GM12878 (cell line): ENCODE results near the gene GOLGA6L2. TPM values are rescaled to one million over a fixed set of nuclear protein-coding genes. Genes with fewer than 3 reads are reported as not detected.

Source experiments
- ATAC-seq: fragments of 200-7000 bp; cut with Tn5 transposase; 3 replicates; pipeline ENCODE4 v1.9.1; 2020; ENCODE audit warnings: mild to moderate bottlenecking, moderate library complexity
- BruUV-seq: library from RNA; stranded (reverse); fragments of 400-500 nt; replicated peaks from 2 replicates; lab custom pipeline; 2021; lab: Mats Ljungman, UMichigan
- CTCF ChIA-PET: fragments of 300-600 bp; sonication (Branson Sonifier 250); formaldehyde crosslinking; extraction: SDS; loops from one replicate; lab custom pipeline; 2021; ENCODE audit warnings: inconsistent platforms; lab: Yijun Ruan, JAX
- POLR2A ChIA-PET: fragments of 350-600 bp; formaldehyde crosslinking; extraction: SDS; loops from one replicate; lab custom pipeline; 2021; ENCODE audit warnings: inconsistent platforms; lab: Charles Lee
- RAD21 ChIA-PET: fragments of 300-600 bp; sonication (Branson Sonifier 250); formaldehyde crosslinking; loops from one replicate; lab custom pipeline; 2023; ENCODE audit warnings: antibody characterized with exemption; ENCODE audit not compliant: unreplicated experiment; lab: Charles Lee
- SMC1A ChIA-PET: fragments of 300-600 bp; sonication (Branson Sonifier 250); formaldehyde crosslinking; loops from one replicate; lab custom pipeline; 2023; ENCODE audit not compliant: unreplicated experiment, uncharacterized antibody; lab: Charles Lee
- DNase-seq: peaks from one replicate; pipeline ENCODE4 v3.0.0-alpha.2; 2011; ENCODE audit warnings: low read depth, low spot score
- FAIRE-seq: peaks from 3 replicates; lab custom pipeline; 2011; peaks lifted over from hg19 to GRCh38; lab: Jason Lieb, UNC
- H2AFZ ChIP-seq: 2 replicates; pipeline ENCODE4 v1.6.0; 2011; ENCODE audit warnings: low read depth, low read length, control low read depth; ENCODE audit not compliant: control insufficient read depth
- H3K27ac ChIP-seq: 2 replicates; pipeline ENCODE4 v1.5.1; 2011; ENCODE audit warnings: control low read depth; ENCODE audit not compliant: control insufficient read depth, insufficient read depth
- H3K27me3 ChIP-seq, 2 experiments: replicated peaks in 1 of 2; 2 replicates each; pipeline versions ENCODE4 v1.6.0 to v1.6.1; 2011; ENCODE audit warnings: low read length in 1 of 2; ENCODE audit not compliant: control insufficient read depth in 2 of 2, insufficient read depth in 2 of 2
- H3K36me3 ChIP-seq, 2 experiments: 2 replicates each; pipeline ENCODE4 v1.5.1; 2011; ENCODE audit warnings: low read length in 1 of 2; ENCODE audit not compliant: control insufficient read depth in 2 of 2, insufficient read depth in 2 of 2
- H3K4me1 ChIP-seq: 2 replicates; pipeline ENCODE4 v1.6.1; 2011; ENCODE audit warnings: mild to moderate bottlenecking, low read length, moderate library complexity, mixed read lengths; ENCODE audit not compliant: control insufficient read depth, insufficient read depth
- H3K4me2 ChIP-seq: 2 replicates; pipeline ENCODE4 v1.6.0; 2011; ENCODE audit warnings: control low read depth; ENCODE audit not compliant: control insufficient read depth, insufficient read depth
- H3K4me3 ChIP-seq: fragments of 200-600 bp; sonication (generic); 2 replicates; pipeline ENCODE4 v1.5.1; 2016
- H3K79me2 ChIP-seq: 2 replicates; pipeline ENCODE4 v1.6.0; 2011; ENCODE audit warnings: low read length; ENCODE audit not compliant: control insufficient read depth, insufficient read depth
- H3K9ac ChIP-seq: 2 replicates; pipeline ENCODE4 v1.8.0; 2011; ENCODE audit warnings: low read length, control low read depth, mixed read lengths; ENCODE audit not compliant: control insufficient read depth, insufficient read depth
- H3K9me3 ChIP-seq: replicated peaks from 3 replicates; pipeline ENCODE4 v1.5.1; 2011; ENCODE audit warnings: mild to moderate bottlenecking, low read length; ENCODE audit not compliant: control insufficient read depth, insufficient read depth
- H4K20me1 ChIP-seq: 2 replicates; pipeline ENCODE4 v1.6.0; 2011; ENCODE audit not compliant: control insufficient read depth, insufficient read depth
- HDAC6 ChIP-seq: fragments of 200-600 bp; sonication (generic); IDR thresholded peaks from one replicate; pipeline ENCODE4 v1.8.0; 2017; ENCODE audit warnings: antibody characterized with exemption; ENCODE audit not compliant: unreplicated experiment
- PAX5 ChIP-seq: IDR thresholded peaks from 2 replicates; pipeline ENCODE4 v1.6.1; 2011; ENCODE audit warnings: low read depth, low read length, borderline replicate concordance
- POU2F2 ChIP-seq: IDR thresholded peaks from 3 replicates; pipeline ENCODE4 v1.6.1; 2011; ENCODE audit warnings: low read depth, mild to moderate bottlenecking, low read length, borderline replicate concordance
- RBBP5 ChIP-seq: fragments of 200-600 bp; sonication (generic); conservative IDR thresholded peaks from 2 replicates; pipeline ENCODE4 v1.6.1; 2016
- YBX1 ChIP-seq: fragments of 450-650 bp; IDR thresholded peaks from 2 replicates; pipeline ENCODE4 v1.6.1; 2016; ENCODE audit warnings: antibody characterized with exemption
- WGBS: methylation state at CpG from one replicate; pipeline ENCODE4 v1.1.6; 2016; ENCODE audit warnings: low lambda C conversion rate; ENCODE audit not compliant: insufficient replicate concordance, insufficient coverage; ENCODE audit errors: missing lambda C conversion rate; 5-methylcytosine and 5-hydroxymethylcytosine counted together
- in situ Hi-C: fragments of 300-500 bp; cut with MboI; formaldehyde crosslinking; loops from 9 replicates; pipeline ENCODE4 v1.14.3; 2018; ENCODE audit warnings: mixed read lengths
- intact Hi-C: fragments of 100-400 bp; cut with micrococcal nuclease; formaldehyde crosslinking; loops from one replicate; pipeline ENCODE4 v1.14.2; 2022; ENCODE audit not compliant: unreplicated experiment
- polyA plus RNA-seq, 11 experiments: library from polyadenylated mRNA; depleted of rRNA in 4 of 11; unstranded in 6 of 11; stranded (reverse) in 5 of 11; fragments of >200 nt; fragmentation: Nextera tagmentation in 4 of 11; fragmentation: Illumina TruSeq in 1 of 11; extraction: Ambion mirVana in 4 of 11; extraction: Trizol in 1 of 11; gene quantifications; 1 replicate in 1 of 11; 2 replicates in 10 of 11; pipeline versions ENCODE4 v1.2.1 to v1.2.3, GENCODE V29; 2011 to 2016; ENCODE audit warnings: inconsistent platforms in 2 of 11, missing spikeins in 2 of 11, low read depth in 1 of 11
- total RNA-seq, 4 experiments: library from RNA; depleted of rRNA in 3 of 4; stranded (reverse); fragments of >200 nt in 3 of 4; fragmentation: Illumina TruSeq in 1 of 4; extraction: Trizol in 1 of 4; gene quantifications; 2 replicates each; pipeline versions ENCODE4 v1.2.1 to v1.2.3, GENCODE V29; 2013 to 2021
- TF ChIP-seq, protein P1 (sequence below): fragments of 450-650 bp; IDR thresholded peaks from 2 replicates; pipeline ENCODE4 v1.6.1; 2016; ENCODE audit warnings: mild to moderate bottlenecking

Gene GOLGA6L2
- total and polyA plus RNA-seq, 10 of the 15 experiments (the other 5 are each of a cell fraction or from before 2014, with no cell fraction given) = not detected

DNA sequence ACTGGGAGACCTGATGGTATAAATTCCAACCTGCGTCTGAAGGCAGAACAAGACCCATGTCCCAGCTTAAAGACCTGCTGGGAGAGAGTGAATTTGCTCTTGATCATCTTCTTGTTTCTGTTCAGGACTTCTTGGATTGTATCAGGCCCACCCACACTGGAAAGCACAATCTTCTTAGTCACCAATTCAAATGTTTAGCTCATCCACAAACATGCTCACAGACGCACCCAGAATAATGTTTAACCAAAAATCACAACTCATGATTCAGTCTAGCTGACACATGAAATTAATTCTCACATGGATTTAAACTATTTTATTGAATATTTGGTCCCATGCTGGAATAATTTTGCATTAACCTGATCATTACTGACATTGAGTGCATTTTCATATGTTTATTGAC lies 37.8 kb upstream of the GOLGA6L2 start:
- WGBS = 47% methylated on average over 2 of the region's 2 CpGs
- no peaks in the 10 kb centered on the region for H4K20me1 ChIP-seq
- no TSS peak for BruUV-seq
- H3K36me3 ChIP-seq = no peaks in the 10 kb centered on the region
- ChIA-PET RAD21 (no interaction called here), CTCF (no interaction called here), SMC1A (interaction anchor here (1.0 kb wide), 1 partner anchor 14 kb away, joined by 3 read pairs; no protein-coding TSS in a partner anchor), POLR2A (no interaction called here)
- no peak for DNase-seq
- intact Hi-C loops (no loop called here), in situ Hi-C loops (no loop called here)
- H3K4me3 ChIP-seq = no peak overlapping the region
- no peak overlapping the region for H3K27ac ChIP-seq
- no peak overlapping the region for H3K9ac ChIP-seq
- TF ChIP-seq, protein P1, sequence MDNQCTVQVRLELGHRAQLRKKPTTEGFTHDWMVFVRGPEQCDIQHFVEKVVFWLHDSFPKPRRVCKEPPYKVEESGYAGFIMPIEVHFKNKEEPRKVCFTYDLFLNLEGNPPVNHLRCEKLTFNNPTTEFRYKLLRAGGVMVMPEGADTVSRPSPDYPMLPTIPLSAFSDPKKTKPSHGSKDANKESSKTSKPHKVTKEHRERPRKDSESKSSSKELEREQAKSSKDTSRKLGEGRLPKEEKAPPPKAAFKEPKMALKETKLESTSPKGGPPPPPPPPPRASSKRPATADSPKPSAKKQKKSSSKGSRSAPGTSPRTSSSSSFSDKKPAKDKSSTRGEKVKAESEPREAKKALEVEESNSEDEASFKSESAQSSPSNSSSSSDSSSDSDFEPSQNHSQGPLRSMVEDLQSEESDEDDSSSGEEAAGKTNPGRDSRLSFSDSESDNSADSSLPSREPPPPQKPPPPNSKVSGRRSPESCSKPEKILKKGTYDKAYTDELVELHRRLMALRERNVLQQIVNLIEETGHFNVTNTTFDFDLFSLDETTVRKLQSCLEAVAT = no peak
- TF ChIP-seq HDAC6 = no peak
- no peaks in the 10 kb centered on the region for H3K79me2 ChIP-seq
- ATAC-seq = no peak
- H3K4me1 ChIP-seq = no peaks in the 10 kb centered on the region
- H3K9me3 ChIP-seq = no peaks in the 10 kb centered on the region
- no peak overlapping the region for H3K4me2 ChIP-seq
- no peak for FAIRE-seq
- H3K27me3 ChIP-seq = no peaks in the 10 kb centered on the region
- no peak overlapping the region for H2AFZ ChIP-seq

DNA sequence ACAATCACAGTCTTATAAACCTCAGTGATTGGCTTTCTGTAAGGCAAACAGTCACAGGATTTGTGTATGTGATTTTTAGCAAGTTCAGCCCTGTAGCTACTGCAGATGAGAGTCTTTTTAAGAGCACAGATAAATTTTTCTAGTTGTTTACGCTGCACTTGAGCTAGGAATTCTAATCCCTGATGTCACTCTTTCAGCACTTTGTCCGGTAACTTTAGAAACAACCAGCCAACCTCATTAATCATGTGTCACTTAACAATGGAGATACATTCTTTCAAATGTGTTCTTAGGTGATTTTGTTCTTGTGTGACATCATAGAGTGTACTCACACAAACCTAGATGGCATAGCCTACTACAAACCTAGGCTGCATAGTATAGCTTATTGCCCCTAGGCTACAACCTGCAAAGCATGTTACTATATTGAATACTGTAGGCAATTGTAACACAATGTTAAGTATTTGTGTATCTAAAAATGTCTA lies 36.8 kb upstream of the GOLGA6L2 start:
- FAIRE-seq = no peak

More for the DNA sequence above, 36.8 kb upstream of the GOLGA6L2 start:
- Histone ChIP-seq H3K9me3 (no peaks in the 10 kb centered on the region), H3K4me3 (no peak overlapping the region), H4K20me1 (no peaks in the 10 kb centered on the region), H3K36me3 (no peaks in the 10 kb centered on the region), H3K27ac (no peak overlapping the region), H3K4me1 (no peaks in the 10 kb centered on the region), H3K27me3 (no peaks in the 10 kb centered on the region), H3K79me2 (no peaks in the 10 kb centered on the region), H3K4me2 (no peak overlapping the region), H2AFZ (no peak overlapping the region), H3K9ac (no peak overlapping the region)
- no TSS peak for BruUV-seq
- ChIA-PET CTCF (no interaction called here), SMC1A (interaction anchor here (1.0 kb wide), 1 partner anchor 15 kb away, joined by 3 read pairs; no protein-coding TSS in a partner anchor), POLR2A (no interaction called here), RAD21 (no interaction called here)
- no peak for TF ChIP-seq POU2F2
- TF ChIP-seq RBBP5 = no peak
- TF ChIP-seq YBX1 = no peak
- no peak for TF ChIP-seq PAX5
- intact Hi-C loops (no loop called here), in situ Hi-C loops (no loop called here)
- DNase-seq (no peak), ATAC-seq (no peak)
- 12% methylated on average over 2 of the region's 2 CpGs for WGBS
